ENCODE results near the gene RNF31. TPM values are rescaled to one million over a fixed set of nuclear protein-coding genes. Genes with fewer than 3 reads are reported as not detected.

RNF31 gene
- total and polyA plus RNA-seq, 2 of the 13 experiments (the other 11 are each of a cell fraction or from before 2014, with no cell fraction given), result 48.2 to 86.8 TPM

- TF ChIP-seq GPBP1L1 (CRISPR knock-in tag; IDR thresholded peaks at IDR 0.05) (no peak), ZBTB7B (CRISPR knock-in tag; IDR thresholded peaks at IDR 0.05) (no peak), BORCS8-MEF2B (CRISPR knock-in tag; IDR thresholded peaks at IDR 0.05) (peak; percentile 61), CEBPZ (IDR thresholded peaks at IDR 0.05; ENCODE audit: low read length) (no peak), ZSCAN9 (CRISPR knock-in tag; IDR thresholded peaks at IDR 0.05; ENCODE audit: borderline replicate concordance) (no peak), GATA4 (IDR thresholded peaks at IDR 0.05; ENCODE audit: borderline replicate concordance, low read depth) (no peak), POLR2G (IDR thresholded peaks at IDR 0.05; ENCODE audit: low read depth, low read length) (peak; percentile 12), AKAP8 (CRISPR knock-in tag; IDR thresholded peaks at IDR 0.05) (0 out of 2 replicates have a peak, but pooled peaks have one; percentile 64), RNF2 (conservative IDR thresholded peaks at IDR 0.05; ENCODE audit: low read depth) (no peak), ZNF619 (CRISPR knock-in tag; IDR thresholded peaks at IDR 0.05) (no peak), PCBP1 (IDR thresholded peaks at IDR 0.05; ENCODE audit: borderline replicate concordance, low read depth, low read length) (no peak), NFYC (CRISPR knock-in tag; IDR thresholded peaks at IDR 0.05) (no peak), ZBTB25 (CRISPR knock-in tag; IDR thresholded peaks at IDR 0.05) (0 out of 2 replicates have a peak, but pooled peaks have one; percentile 20), RERE (CRISPR knock-in tag; IDR thresholded peaks at IDR 0.05; ENCODE audit: low read depth) (no peak), ZNF891 (CRISPR knock-in tag; IDR thresholded peaks at IDR 0.05) (no peak), ELF3 (CRISPR knock-in tag; IDR thresholded peaks at IDR 0.05) (no peak), ZNF644 (CRISPR knock-in tag; IDR thresholded peaks at IDR 0.05; ENCODE audit: low read depth) (no peak), ZNF678 (CRISPR knock-in tag; IDR thresholded peaks at IDR 0.05) (no peak)
These were observed 10.4 kb upstream of the RNF31 start (continued) for GRCh38 chr14:24136684-24137528.

All from HepG2 (cell line).